GM23248 (cell line): ENCODE data around the gene TRIB2. TPM values are rescaled to one million over a fixed set of nuclear protein-coding genes. Genes with fewer than 3 reads are reported as not detected.

ENCODE experiments used
- DNase-seq: peaks from one replicate; pipeline ENCODE4 v3.0.0-alpha.2; 2015
- H2AFZ ChIP-seq: fragments of 200-600 bp; sonication (generic); 2 replicates; pipeline ENCODE4 v1.6.1; 2016; ENCODE audit warnings: antibody characterized with exemption
- H3F3A ChIP-seq: fragments of 200-600 bp; sonication (generic); 2 replicates; pipeline ENCODE4 v1.6.1; 2016; ENCODE audit warnings: mild to moderate bottlenecking, antibody characterized with exemption, mixed run types; ENCODE audit not compliant: insufficient read depth
- H3K27ac ChIP-seq: fragments of 200-600 bp; sonication (generic); 2 replicates; pipeline ENCODE4 v1.5.1; 2016; ENCODE audit warnings: mild to moderate bottlenecking
- H3K27me3 ChIP-seq: fragments of 200-600 bp; sonication (generic); replicated peaks from 2 replicates; pipeline ENCODE4 v1.6.1; 2016; ENCODE audit warnings: mild to moderate bottlenecking; ENCODE audit not compliant: insufficient read depth
- H3K36me3 ChIP-seq: fragments of 200-600 bp; sonication (generic); 2 replicates; pipeline ENCODE4 v1.6.1; 2016; ENCODE audit warnings: low read depth, mild to moderate bottlenecking
- H3K4me1 ChIP-seq: fragments of 200-600 bp; sonication (generic); 2 replicates; pipeline ENCODE4 v1.6.1; 2016; ENCODE audit warnings: mild to moderate bottlenecking; ENCODE audit not compliant: insufficient read depth
- H3K4me2 ChIP-seq: fragments of 200-600 bp; sonication (generic); one replicate; pipeline ENCODE4 v1.6.1; 2016; ENCODE audit warnings: mild to moderate bottlenecking; ENCODE audit not compliant: unreplicated experiment
- H3K4me3 ChIP-seq: fragments of 200-600 bp; sonication (generic); 2 replicates; pipeline ENCODE4 v1.5.1; 2016; ENCODE audit warnings: mild to moderate bottlenecking
- H3K79me2 ChIP-seq: fragments of 200-600 bp; sonication (generic); 2 replicates; pipeline ENCODE4 v1.6.1; 2016; ENCODE audit warnings: mild to moderate bottlenecking; ENCODE audit not compliant: insufficient read depth
- H3K9ac ChIP-seq: fragments of 200-600 bp; sonication (generic); 2 replicates; pipeline ENCODE4 v1.6.1; 2016; ENCODE audit warnings: mild to moderate bottlenecking
- H3K9me2 ChIP-seq: fragments of 200-600 bp; sonication (generic); 2 replicates; pipeline ENCODE4 v1.6.1; 2016; ENCODE audit warnings: mixed run types, mild to moderate bottlenecking, moderate library complexity; ENCODE audit not compliant: insufficient read depth
- H3K9me3 ChIP-seq: fragments of 200-600 bp; sonication (generic); one replicate; pipeline ENCODE4 v1.6.1; 2017; ENCODE audit warnings: low read depth
- H4K20me1 ChIP-seq: fragments of 200-600 bp; sonication (generic); 2 replicates; pipeline ENCODE4 v1.6.0; 2016; ENCODE audit not compliant: insufficient read depth
- EZH2 ChIP-seq: fragments of 200-600 bp; sonication (generic); IDR thresholded peaks from 2 replicates; pipeline ENCODE4 v1.6.1; 2018; ENCODE audit warnings: antibody characterized with exemption, mild to moderate bottlenecking; ENCODE audit not compliant: insufficient read depth, poor library complexity, severe bottlenecking
- EZH2phosphoT487 ChIP-seq: fragments of 200-600 bp; sonication (generic); IDR thresholded peaks from 2 replicates; pipeline ENCODE4 v1.6.1; 2018; ENCODE audit warnings: antibody characterized with exemption, moderate library complexity, mild to moderate bottlenecking, low read depth; ENCODE audit not compliant: insufficient read depth
- WGBS, 2 experiments: methylation state at CpG; one replicate each; pipeline ENCODE4 v1.1.6; 2015 to 2017; ENCODE audit warnings: low lambda C conversion rate in 2 of 2, low coverage in 1 of 2; ENCODE audit errors: missing lambda C conversion rate in 2 of 2; 5-methylcytosine and 5-hydroxymethylcytosine counted together
- in situ Hi-C: fragments of 300-500 bp; cut with MboI; formaldehyde crosslinking; loops from 2 replicates; pipeline ENCODE4 v1.15.0; 2020
- polyA plus RNA-seq: library from polyadenylated mRNA; unstranded; fragments of >200 nt; fragmentation: Nextera tagmentation; extraction: Ambion mirVana; gene quantifications from 2 replicates; pipeline ENCODE4 v1.2.1, GENCODE V29; 2016
- total RNA-seq: library from RNA; depleted of rRNA; stranded (reverse); fragments of >200 nt; shearing (Covaris generic); gene quantifications from 2 replicates; pipeline ENCODE4 v1.2.3, GENCODE V29; 2014

TRIB2 gene
- total and polyA plus RNA-seq, 2 experiments from 2014 or later, result 31.5 to 46.9 TPM

DNA sequence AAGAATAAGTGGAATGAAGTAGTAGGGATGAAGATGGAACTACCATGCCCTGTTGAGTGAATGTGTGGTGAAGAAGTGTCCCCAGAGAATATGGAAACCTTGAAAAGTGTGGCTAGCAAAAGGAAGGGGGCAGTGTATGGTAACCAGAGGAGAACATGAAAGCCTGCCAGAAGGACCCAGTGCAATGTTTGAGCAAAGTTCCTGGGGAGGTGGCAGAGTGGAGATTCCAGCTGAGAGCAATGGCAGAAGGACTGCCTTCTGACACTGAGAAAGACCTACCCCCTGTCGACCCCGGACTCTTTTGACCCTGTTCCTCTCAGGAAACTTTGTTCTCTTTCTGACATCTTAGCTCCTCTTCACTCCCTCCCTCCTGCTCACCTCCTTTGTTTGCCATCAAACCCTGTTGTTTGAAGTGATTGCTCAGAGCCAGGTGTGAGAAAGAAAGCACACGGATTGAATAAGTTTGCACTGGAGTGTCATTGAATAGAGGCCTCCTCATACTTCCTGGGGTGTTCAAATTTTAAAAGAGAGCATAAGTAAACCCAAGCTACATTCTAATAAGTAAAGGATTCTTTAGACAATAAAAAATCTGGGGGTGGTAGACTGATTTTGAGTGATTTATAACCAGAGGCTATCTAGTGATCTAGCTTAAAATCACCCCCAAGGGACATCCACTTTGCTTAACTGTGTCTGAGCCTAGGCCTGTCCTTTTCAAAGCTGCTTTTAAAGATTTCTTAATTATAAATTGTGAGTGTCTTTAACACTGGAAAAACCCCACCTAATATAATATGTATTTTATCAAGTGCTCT, 57.1 kb downstream of the TRIB2 start:
- Histone ChIP-seq H3K9ac (no peak overlapping the region), H3K4me2 (no peak overlapping the region), H3K27ac (no peak overlapping the region), H3K4me1 (peaks cover 9% of the 10 kb centered on the region), H2AFZ (no peak overlapping the region), H3K9me2 (no peaks in the 10 kb centered on the region), H3K9me3 (no peaks in the 10 kb centered on the region), H3K36me3 (no peaks in the 10 kb centered on the region), H3K79me2 (no peaks in the 10 kb centered on the region), H4K20me1 (no peaks in the 10 kb centered on the region), H3K27me3 (no peaks in the 10 kb centered on the region), H3F3A (peaks cover 10% of the 10 kb centered on the region; the same call in 1 of the 2 replicates), H3K4me3 (no peak overlapping the region)
- in situ Hi-C loops, result no loop called here
- no peak for DNase-seq
- 59 to 68% methylated on average over 3 of the region's 3 CpGs for WGBS, 2 experiments
- TF ChIP-seq EZH2 (no peak), EZH2phosphoT487 (no peak)

- Histone ChIP-seq H3K79me2 (no peaks in the 10 kb centered on the region), H3K9ac (no peak overlapping the region), H4K20me1 (no peaks in the 10 kb centered on the region), H3F3A (peaks cover 9% of the 10 kb centered on the region; the same call in 1 of the 2 replicates), H3K9me3 (no peaks in the 10 kb centered on the region), H3K4me3 (no peak overlapping the region), H3K27me3 (no peaks in the 10 kb centered on the region), H2AFZ (no peak overlapping the region), H3K4me1 (peaks cover 6% of the 10 kb centered on the region), H3K4me2 (no peak overlapping the region), H3K9me2 (no peaks in the 10 kb centered on the region), H3K36me3 (no peaks in the 10 kb centered on the region), H3K27ac (no peak overlapping the region)
- in situ Hi-C loops, result no loop called here
- no peak for DNase-seq
- TF ChIP-seq EZH2phosphoT487 (no peak), EZH2 (no peak)
- WGBS, 2 experiments, result 61 to 91% methylated on average over 1 of the region's 1 CpG
Measured at GRCh38 chr2:12774395-12774727, 57.6 kb downstream of the TRIB2 start.

DNA sequence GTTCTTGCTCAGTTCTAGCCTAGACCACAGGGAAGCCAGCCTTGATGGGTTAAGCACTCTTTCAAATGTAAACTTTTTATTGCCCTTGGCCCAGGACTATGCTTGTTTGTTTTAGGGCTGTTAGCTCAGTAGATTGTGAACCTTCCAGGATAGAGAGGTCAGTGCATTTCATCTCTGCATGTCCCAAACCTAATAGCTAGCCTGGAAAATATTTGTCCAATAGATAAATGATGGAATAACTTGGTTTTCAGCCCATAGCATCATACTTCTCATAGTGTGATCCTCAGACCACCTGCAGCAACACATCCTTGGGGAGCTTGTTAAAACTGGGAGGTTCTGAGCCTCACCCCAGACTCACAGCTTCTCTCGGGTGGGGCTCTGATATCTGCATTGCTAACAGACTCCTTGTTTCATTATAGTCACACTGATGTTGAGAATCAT, 59.8 kb downstream of the TRIB2 start:
- in situ Hi-C loops, result no loop called here
- no peaks in the 10 kb centered on the region for H3F3A ChIP-seq
- no peaks in the 10 kb centered on the region for H3K4me1 ChIP-seq
- H3K27me3 ChIP-seq, result no peaks in the 10 kb centered on the region
- no peaks in the 10 kb centered on the region for H3K79me2 ChIP-seq
- H3K9me3 ChIP-seq, result no peaks in the 10 kb centered on the region
- no peaks in the 10 kb centered on the region for H3K36me3 ChIP-seq
- H3K4me3 ChIP-seq, result no peak overlapping the region
- H3K9ac ChIP-seq, result no peak overlapping the region
- DNase-seq, result no peak
- 62 to 71% methylated on average over 1 of the region's 1 CpG for WGBS, 2 experiments
- no peak overlapping the region for H3K4me2 ChIP-seq
- H4K20me1 ChIP-seq, result no peaks in the 10 kb centered on the region
- H3K27ac ChIP-seq, result no peak overlapping the region
- no peak for TF ChIP-seq EZH2phosphoT487
- no peak for TF ChIP-seq EZH2
- H3K9me2 ChIP-seq, result no peaks in the 10 kb centered on the region
- H2AFZ ChIP-seq, result no peak overlapping the region

DNA sequence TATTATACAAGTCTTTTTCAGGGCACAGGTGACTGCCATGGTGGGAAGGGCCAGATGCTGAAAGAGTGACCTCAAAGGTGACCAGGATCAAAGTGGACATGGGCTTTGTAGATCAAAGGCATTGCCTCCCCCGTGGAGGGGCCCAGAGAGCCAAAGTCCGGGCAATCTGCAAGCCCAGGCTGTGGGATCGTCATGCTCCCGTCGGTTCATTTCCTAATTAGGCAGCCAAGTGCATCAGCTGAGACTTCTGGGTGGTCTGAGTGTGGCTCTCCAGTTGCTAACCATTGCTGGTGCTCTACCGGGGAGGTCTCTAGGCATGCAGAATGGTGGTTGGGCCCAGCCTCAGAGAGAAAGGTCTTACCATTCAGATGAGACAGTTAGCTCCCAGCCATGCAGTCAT, 61.6 kb downstream of the TRIB2 start:
- 53 to 60% methylated on average over 3 to 6 of the region's 6 CpGs for WGBS, 2 experiments
- Histone ChIP-seq H3K4me1 (no peaks in the 10 kb centered on the region), H3K4me3 (no peak overlapping the region), H3K9me2 (no peaks in the 10 kb centered on the region), H3K36me3 (no peaks in the 10 kb centered on the region), H3K4me2 (no peak overlapping the region), H3F3A (no peaks in the 10 kb centered on the region), H3K27ac (no peak overlapping the region), H3K27me3 (no peaks in the 10 kb centered on the region), H3K9ac (no peak overlapping the region), H3K79me2 (no peaks in the 10 kb centered on the region), H4K20me1 (no peaks in the 10 kb centered on the region), H2AFZ (no peak overlapping the region), H3K9me3 (no peaks in the 10 kb centered on the region)
- no peak for DNase-seq
- TF ChIP-seq EZH2phosphoT487 (no peak), EZH2 (no peak)
- in situ Hi-C loops, result no loop called here
